DMS53 treated with DMSO at 0.1 percent for 48 hours (cell line): ENCODE data around the gene SLC6A18.

Experiments used
- DNase-seq: peaks from one replicate; lab custom pipeline; 2025; ENCODE audit not compliant: unreplicated experiment; lab: John Stamatoyannopoulos, UW

Gene SLC6A18

GRCh38 chr5:1225081-1225480, at the start of gene SLC6A18:
Gene SLC6A18 (plus strand): TSS chr5:1225381. CDS start chr5:1225478, 97 bp downstream.
- no peak for DNase-seq

- DNase-seq, result no peak
Observed at GRCh38 chr5:1175801-1176472, 49.2 kb upstream of the SLC6A18 start.

- no peak for DNase-seq
Observed at GRCh38 chr5:1176473-1177391, 48.4 kb upstream of the SLC6A18 start.

GRCh38 chr5:1177826-1178528, 47.2 kb upstream of the SLC6A18 start:
- DNase-seq, result no peak

GRCh38 chr5:1178529-1179382, 46.4 kb upstream of the SLC6A18 start:
- DNase-seq, result no peak

GRCh38 chr5:1179383-1179715, 45.8 kb upstream of the SLC6A18 start:
- DNase-seq, result no peak

- DNase-seq, result no peak
Observed at GRCh38 chr5:1180096-1180495, 45.1 kb upstream of the SLC6A18 start.

GRCh38 chr5:1180841-1181271, 44.3 kb upstream of the SLC6A18 start:
- DNase-seq, result no peak

- DNase-seq, result no peak
Observed at GRCh38 chr5:1181451-1182359, 43.5 kb upstream of the SLC6A18 start.

- DNase-seq, result no peak
Observed at GRCh38 chr5:1182360-1182632, 42.9 kb upstream of the SLC6A18 start.

- no peak for DNase-seq
Observed at GRCh38 chr5:1182633-1183423, 42.4 kb upstream of the SLC6A18 start.

GRCh38 chr5:1183424-1184162, 41.6 kb upstream of the SLC6A18 start:
- no peak for DNase-seq

- DNase-seq, result no peak
Observed at GRCh38 chr5:1184163-1184470, 41.1 kb upstream of the SLC6A18 start.

- DNase-seq, result no peak
Observed at GRCh38 chr5:1184481-1184880, 40.7 kb upstream of the SLC6A18 start.

- no peak for DNase-seq
Observed at GRCh38 chr5:1185038-1185627, 40.0 kb upstream of the SLC6A18 start.

- no peak for DNase-seq
Observed at GRCh38 chr5:1185629-1186350, 39.4 kb upstream of the SLC6A18 start.

GRCh38 chr5:1186351-1187233, 38.6 kb upstream of the SLC6A18 start:
- DNase-seq, result no peak
